Body of pancreas (tissue), 4 donors: ENCODE measurements around the gene TMEM266.

Experiments used
- CTCF ChIP-seq, 7 experiments: fragments of 450-650 bp in 4 of 7; fragments of 200-600 bp in 3 of 7; sonication (generic) in 3 of 7; IDR thresholded peaks; one replicate each; pipeline ENCODE4 v1.5.1; 2016 to 2019; ENCODE audit warnings: antibody characterized with exemption in 7 of 7
- POLR2A ChIP-seq, 3 donors: fragments of 450-650 bp; IDR thresholded peaks; one replicate each; pipeline ENCODE4 v1.6.1; 2016; ENCODE audit warnings: antibody characterized with exemption in 3 of 3, mild to moderate bottlenecking in 2 of 3

- TF ChIP-seq CTCF (IDR thresholded peaks at IDR 0.05) (no peak), POLR2A (IDR thresholded peaks at IDR 0.05) (no peak)
These were observed 158.1 kb downstream of the TMEM266 start for GRCh38 chr15:76217882-76218217.
